DOHH2 (cell line): Measurements from ENCODE around the gene ECE1.

Experiments
- H3F3A ChIP-seq: fragments of 200-600 bp; sonication (generic), shearing (Covaris generic); 2 replicates; pipeline ENCODE4 v1.6.0; 2016; ENCODE audit warnings: antibody characterized with exemption, mild to moderate bottlenecking; ENCODE audit not compliant: control insufficient read depth, insufficient read depth
- H3K27ac ChIP-seq: fragments of 200-600 bp; sonication (generic); 2 replicates; pipeline ENCODE4 v1.5.1; 2014; ENCODE audit warnings: low read depth, mild to moderate bottlenecking, low read length, moderate library complexity
- H3K27me3 ChIP-seq: fragments of 200-600 bp; sonication (generic); 2 replicates; pipeline ENCODE4 v1.6.1; 2014; ENCODE audit warnings: mild to moderate bottlenecking, low read length, mixed read lengths; ENCODE audit not compliant: control insufficient read depth
- H3K36me3 ChIP-seq: fragments of 200-600 bp; sonication (generic); 2 replicates; pipeline ENCODE4 v1.6.1; 2014; ENCODE audit warnings: mild to moderate bottlenecking, low read length, moderate library complexity, mixed read lengths; ENCODE audit not compliant: control insufficient read depth
- H3K4me1 ChIP-seq: fragments of 200-600 bp; sonication (generic); 2 replicates; pipeline ENCODE4 v1.6.1; 2014; ENCODE audit warnings: mild to moderate bottlenecking, low read length, mixed read lengths; ENCODE audit not compliant: control insufficient read depth
- H3K4me2 ChIP-seq: fragments of 200-600 bp; sonication (generic); 2 replicates; pipeline ENCODE4 v1.6.0; 2014; ENCODE audit warnings: mild to moderate bottlenecking, low read length, moderate library complexity
- H3K4me3 ChIP-seq: fragments of 200-600 bp; sonication (generic); 2 replicates; pipeline ENCODE4 v1.5.1; 2014; ENCODE audit warnings: mild to moderate bottlenecking, low read length, mixed read lengths
- H3K79me2 ChIP-seq: fragments of 200-600 bp; sonication (generic); 2 replicates; pipeline ENCODE4 v1.6.1; 2014; ENCODE audit warnings: mild to moderate bottlenecking, low read length, mixed read lengths; ENCODE audit not compliant: control insufficient read depth
- H3K9me2 ChIP-seq: fragments of 200-600 bp; sonication (generic); replicated peaks from 2 replicates; pipeline ENCODE4 v1.6.1; 2014; ENCODE audit warnings: mild to moderate bottlenecking, low read length, mixed read lengths; ENCODE audit not compliant: control insufficient read depth
- H3K9me3 ChIP-seq: fragments of 200-600 bp; sonication (generic); 2 replicates; pipeline ENCODE4 v1.6.1; 2014; ENCODE audit warnings: antibody characterized with exemption, low read length, mixed read lengths; ENCODE audit not compliant: control insufficient read depth, insufficient read depth
- H4K20me1 ChIP-seq: fragments of 200-600 bp; sonication (generic); 2 replicates; pipeline ENCODE4 v1.6.0; 2014; ENCODE audit warnings: low read depth, mild to moderate bottlenecking, antibody characterized with exemption, low read length, moderate library complexity; ENCODE audit not compliant: control insufficient read depth, insufficient read depth
- CTCF ChIP-seq: fragments of 200-600 bp; sonication (generic); IDR thresholded peaks from one replicate; pipeline ENCODE4 v1.5.1; 2014; ENCODE audit warnings: antibody characterized with exemption, mild to moderate bottlenecking, low read depth, low read length; ENCODE audit not compliant: poor library complexity, severe bottlenecking
- EZH2phosphoT487 ChIP-seq: fragments of 200-600 bp; sonication (generic); IDR thresholded peaks from 2 replicates; pipeline ENCODE4 v1.6.1; 2017; ENCODE audit warnings: borderline replicate concordance, mild to moderate bottlenecking, antibody characterized with exemption, low read length, moderate library complexity, mixed read lengths

The ECE1 gene

DNA sequence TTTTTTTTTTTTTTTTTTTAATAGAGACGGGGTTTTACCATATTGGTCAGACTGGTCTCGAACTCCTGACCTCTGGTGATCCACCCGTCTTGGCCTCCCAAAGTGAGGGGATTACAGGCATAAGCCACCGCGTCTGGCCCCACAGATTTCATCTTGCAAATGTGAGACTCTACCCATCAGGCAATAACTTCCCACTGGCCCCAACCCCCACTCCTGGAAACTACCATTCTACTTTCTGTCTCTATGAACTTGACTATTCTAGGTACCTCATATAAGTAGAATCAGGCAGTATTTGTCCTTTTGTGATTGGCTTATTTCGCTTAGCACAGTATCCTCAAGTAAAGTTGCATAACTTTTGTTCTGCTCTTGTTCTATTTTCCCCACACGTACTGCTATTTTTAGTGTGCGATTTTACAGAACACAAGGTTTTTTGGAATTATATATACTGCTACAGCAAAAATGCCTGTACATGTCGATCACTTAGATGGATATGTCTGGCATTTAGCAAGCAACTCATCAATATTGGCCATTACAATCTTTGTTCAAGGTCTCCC lies 40.2 kb downstream of the ECE1 start:
- TF ChIP-seq CTCF (no peak), EZH2phosphoT487 (no peak)
- H4K20me1 ChIP-seq, result peaks cover 4% of the 10 kb centered on the region; the same call in 1 of the 2 replicates
- H3K4me3 ChIP-seq, result no peak overlapping the region
- no peak overlapping the region for H3K4me2 ChIP-seq
- H3K79me2 ChIP-seq, result no peaks in the 10 kb centered on the region
- no peaks in the 10 kb centered on the region for H3K36me3 ChIP-seq
- no peak overlapping the region for H3K27ac ChIP-seq
- no peaks in the 10 kb centered on the region for H3K9me3 ChIP-seq
- H3F3A ChIP-seq, result no peaks in the 10 kb centered on the region
- H3K4me1 ChIP-seq, result peaks cover 4% of the 10 kb centered on the region; the same call in 1 of the 2 replicates
- no peaks in the 10 kb centered on the region for H3K9me2 ChIP-seq
- no peaks in the 10 kb centered on the region for H3K27me3 ChIP-seq

DNA sequence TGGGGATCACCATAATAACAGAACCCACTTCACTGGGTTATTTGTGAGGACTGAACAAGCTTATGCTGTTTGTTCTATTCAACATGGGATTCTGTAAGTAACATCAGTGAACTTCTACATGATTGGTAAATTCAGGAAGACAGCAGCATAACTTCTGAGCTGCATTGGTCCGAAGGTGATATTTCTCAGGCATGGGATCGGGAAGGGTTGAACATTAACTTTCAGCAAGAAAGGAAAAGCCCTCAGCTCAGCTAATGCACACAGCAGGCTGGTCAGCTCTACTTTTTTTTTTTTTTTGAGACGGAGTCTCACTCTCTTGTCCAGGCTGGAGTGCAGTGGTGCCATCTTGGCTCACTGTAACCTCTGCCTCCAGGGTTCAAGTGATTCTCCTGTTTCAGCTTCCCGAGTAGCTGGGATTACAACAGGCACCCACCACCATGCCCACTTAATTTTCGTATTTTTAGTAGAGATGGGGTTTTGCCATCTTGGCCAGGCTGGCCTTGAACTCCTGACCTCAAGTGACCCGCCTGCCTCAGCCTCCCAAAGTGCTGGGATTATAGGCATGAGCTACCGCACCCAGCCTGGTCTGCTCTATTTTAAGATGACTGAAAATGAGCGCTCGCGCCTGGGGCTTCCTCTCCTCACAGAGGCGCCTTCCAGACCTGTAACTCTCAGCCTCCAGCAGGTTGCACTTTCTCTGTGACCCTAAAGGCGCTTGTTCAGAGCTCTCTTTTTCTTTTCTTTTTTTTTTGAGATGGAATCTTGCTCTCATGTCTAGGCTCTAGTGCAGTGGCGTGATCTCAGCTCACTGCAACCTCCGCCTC lies 42.2 kb downstream of the ECE1 start:
- TF ChIP-seq EZH2phosphoT487, result no peak
- TF ChIP-seq CTCF, result no peak
- H4K20me1 ChIP-seq, result peaks cover 4% of the 10 kb centered on the region; the same call in 1 of the 2 replicates

DNA sequence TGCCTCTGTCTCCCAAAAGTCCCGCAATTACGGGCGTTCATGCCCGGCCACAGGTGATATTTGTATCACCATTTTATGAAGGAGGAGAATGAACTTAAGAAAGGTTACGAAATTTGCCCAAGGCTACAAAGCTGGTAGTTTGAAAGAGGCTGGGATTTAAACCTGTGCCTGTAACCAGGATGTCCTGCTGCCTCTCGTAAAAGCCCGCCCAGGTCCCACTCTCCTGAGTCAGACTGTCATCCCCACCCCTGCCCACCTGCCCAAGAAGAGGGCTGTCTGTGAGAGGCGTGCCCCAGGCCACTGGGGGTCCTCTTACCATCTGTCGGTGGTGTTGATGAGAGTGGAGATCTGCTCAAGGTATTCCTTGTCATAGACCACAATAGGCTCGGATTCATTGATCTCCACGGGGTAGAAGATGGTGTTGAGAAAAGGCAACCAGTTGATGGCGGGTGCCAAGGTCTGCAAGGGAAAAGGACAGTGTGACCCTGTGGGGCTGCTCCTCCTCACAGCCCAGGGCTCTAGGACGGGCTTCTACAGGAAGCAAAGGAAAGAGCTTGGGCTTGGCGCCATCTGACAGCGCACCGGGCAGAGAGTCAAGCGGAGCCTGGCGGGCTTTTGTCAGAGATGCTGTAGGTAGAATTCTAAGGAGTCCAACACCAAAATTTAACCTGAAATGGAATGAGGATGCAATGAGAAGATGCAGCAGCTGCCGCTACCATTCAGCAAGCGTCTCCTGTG lies 43.2 kb downstream of the ECE1 start:
- no peaks in the 10 kb centered on the region for H3K27me3 ChIP-seq
- no peak overlapping the region for H3K4me3 ChIP-seq
- peaks cover 4% of the 10 kb centered on the region; the same call in 1 of the 2 replicates for H4K20me1 ChIP-seq
- H3K9me3 ChIP-seq, result no peaks in the 10 kb centered on the region
- no peaks in the 10 kb centered on the region for H3F3A ChIP-seq
- no peak overlapping the region for H3K4me2 ChIP-seq
- no peak overlapping the region for H3K27ac ChIP-seq
- no peaks in the 10 kb centered on the region for H3K36me3 ChIP-seq
- no peaks in the 10 kb centered on the region for H3K79me2 ChIP-seq
- TF ChIP-seq CTCF (no peak), EZH2phosphoT487 (no peak)
- no peaks in the 10 kb centered on the region for H3K9me2 ChIP-seq
- no peaks in the 10 kb centered on the region for H3K4me1 ChIP-seq

More for the DNA sequence above, 42.2 kb downstream of the ECE1 start:
- Histone ChIP-seq H3K4me2 (no peak overlapping the region), H3K27ac (no peak overlapping the region), H3K9me3 (no peaks in the 10 kb centered on the region), H3K4me1 (no peaks in the 10 kb centered on the region), H3K9me2 (no peaks in the 10 kb centered on the region), H3F3A (no peaks in the 10 kb centered on the region), H3K4me3 (no peak overlapping the region), H3K79me2 (no peaks in the 10 kb centered on the region), H3K36me3 (no peaks in the 10 kb centered on the region), H3K27me3 (no peaks in the 10 kb centered on the region)
